WERI-Rb-1 (cell line): ENCODE data around the gene TSPAN12.

ENCODE experiments used
- DNase-seq: peaks from one replicate; pipeline ENCODE4 v3.0.0-alpha.2; 2020
- H3K27ac ChIP-seq: fragments of 250-450 bp; sonication (Bioruptor Pico); 2 replicates; pipeline ENCODE4 v1.5.1; 2020; ENCODE audit warnings: mild to moderate bottlenecking, moderate library complexity
- H3K27me3 ChIP-seq: fragments of 250-450 bp; sonication (Bioruptor Pico); 2 replicates; pipeline ENCODE4 v1.5.1; 2021; ENCODE audit warnings: mild to moderate bottlenecking, low read depth, moderate library complexity; ENCODE audit not compliant: insufficient read depth, severe bottlenecking
- H3K36me3 ChIP-seq: fragments of 250-450 bp; sonication (Bioruptor Pico); 2 replicates; pipeline ENCODE4 v1.5.1; 2020; ENCODE audit warnings: mild to moderate bottlenecking, moderate library complexity
- H3K4me3 ChIP-seq: 2 replicates; pipeline ENCODE4 v1.5.1; 2011; ENCODE audit warnings: low read depth, mild to moderate bottlenecking, control low read depth, low read length
- H3K9me3 ChIP-seq: fragments of 250-450 bp; sonication (Bioruptor Pico); 2 replicates; pipeline ENCODE4 v1.5.1; 2021; ENCODE audit warnings: mild to moderate bottlenecking, moderate library complexity; ENCODE audit not compliant: severe bottlenecking
- CTCF ChIP-seq: IDR thresholded peaks from 2 replicates; pipeline ENCODE4 v1.5.1; 2011; ENCODE audit warnings: low read depth, mild to moderate bottlenecking, control low read depth, inconsistent platforms, low read length

The TSPAN12 gene

GRCh38 chr7:120775755-120776154 is 82.2 kb downstream of the TSPAN12 start:
- Histone ChIP-seq H3K9me3 (no peaks in the 10 kb centered on the region), H3K36me3 (no peaks in the 10 kb centered on the region), H3K27ac (no peak overlapping the region), H3K27me3 (no peaks in the 10 kb centered on the region), H3K4me3 (no peak overlapping the region)
- TF ChIP-seq CTCF: no peak
- DNase-seq: no peak

- no peak for TF ChIP-seq CTCF
- Histone ChIP-seq H3K9me3 (no peaks in the 10 kb centered on the region), H3K27me3 (no peaks in the 10 kb centered on the region), H3K36me3 (no peaks in the 10 kb centered on the region), H3K27ac (no peak overlapping the region), H3K4me3 (no peak overlapping the region)
- no peak for DNase-seq
Measured at GRCh38 chr7:120774481-120774880, 83.5 kb downstream of the TSPAN12 start.

GRCh38 chr7:120770206-120770605 is 87.7 kb downstream of the TSPAN12 start:
- Histone ChIP-seq H3K36me3 (no peaks in the 10 kb centered on the region), H3K27ac (no peak overlapping the region), H3K27me3 (no peaks in the 10 kb centered on the region), H3K9me3 (no peaks in the 10 kb centered on the region), H3K4me3 (no peak overlapping the region)
- no peak for DNase-seq
- TF ChIP-seq CTCF: no peak

- no peak overlapping the region for H3K27ac ChIP-seq
- H3K27me3 ChIP-seq: no peaks in the 10 kb centered on the region
- TF ChIP-seq CTCF: no peak
- no peaks in the 10 kb centered on the region for H3K9me3 ChIP-seq
- no peak overlapping the region for H3K4me3 ChIP-seq
- no peak for DNase-seq
- H3K36me3 ChIP-seq: no peaks in the 10 kb centered on the region
Measured at GRCh38 chr7:120760851-120761250, 97.1 kb downstream of the TSPAN12 start.

- no peak for DNase-seq
Measured at GRCh38 chr7:120760050-120760449, 97.9 kb downstream of the TSPAN12 start.

More at GRCh38 chr7:120760050-120760449, 97.9 kb downstream of the TSPAN12 start:
- H3K27me3 ChIP-seq: no peaks in the 10 kb centered on the region
- H3K36me3 ChIP-seq: no peaks in the 10 kb centered on the region
- H3K9me3 ChIP-seq: no peaks in the 10 kb centered on the region
- H3K4me3 ChIP-seq: no peak overlapping the region
- H3K27ac ChIP-seq: no peak overlapping the region
- no peak for TF ChIP-seq CTCF
